DMS53 treated with DMSO at 0.1 percent for 48 hours (cell line): Measurements from ENCODE around the gene DHH.
"Not testable (repeated sequence)": the region's sequence is repeated elsewhere in the genome, so short reads cannot be mapped to it uniquely, and the experiment has no call there.

ENCODE experiments used
- DNase-seq: peaks from one replicate; lab custom pipeline; 2025; ENCODE audit not compliant: unreplicated experiment; lab: John Stamatoyannopoulos, UW

The DHH gene

DNA sequence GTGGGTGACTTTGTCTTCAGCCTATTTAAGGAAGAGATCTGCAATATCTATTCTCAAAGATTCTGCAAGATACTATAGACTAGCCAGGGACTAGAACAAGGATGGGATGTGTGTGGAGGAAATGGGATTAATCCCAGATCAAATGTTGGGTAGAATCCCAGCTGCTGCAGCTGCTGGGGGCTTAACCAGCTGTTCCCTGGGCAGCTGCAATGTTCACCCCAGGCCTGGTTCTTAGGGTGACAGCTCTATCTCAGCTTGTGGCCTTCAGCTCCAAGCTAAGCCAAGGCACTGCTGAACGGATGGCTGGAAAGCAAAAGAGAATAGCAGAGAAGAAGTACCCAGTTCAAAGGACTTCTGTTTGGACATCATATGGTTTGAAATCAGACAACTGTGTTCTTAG, 14.8 kb downstream of the DHH start:
- no peak for DNase-seq

- no peak for DNase-seq
Observed at GRCh38 chr12:49070971-49071370, 23.6 kb downstream of the DHH start.

DNA sequence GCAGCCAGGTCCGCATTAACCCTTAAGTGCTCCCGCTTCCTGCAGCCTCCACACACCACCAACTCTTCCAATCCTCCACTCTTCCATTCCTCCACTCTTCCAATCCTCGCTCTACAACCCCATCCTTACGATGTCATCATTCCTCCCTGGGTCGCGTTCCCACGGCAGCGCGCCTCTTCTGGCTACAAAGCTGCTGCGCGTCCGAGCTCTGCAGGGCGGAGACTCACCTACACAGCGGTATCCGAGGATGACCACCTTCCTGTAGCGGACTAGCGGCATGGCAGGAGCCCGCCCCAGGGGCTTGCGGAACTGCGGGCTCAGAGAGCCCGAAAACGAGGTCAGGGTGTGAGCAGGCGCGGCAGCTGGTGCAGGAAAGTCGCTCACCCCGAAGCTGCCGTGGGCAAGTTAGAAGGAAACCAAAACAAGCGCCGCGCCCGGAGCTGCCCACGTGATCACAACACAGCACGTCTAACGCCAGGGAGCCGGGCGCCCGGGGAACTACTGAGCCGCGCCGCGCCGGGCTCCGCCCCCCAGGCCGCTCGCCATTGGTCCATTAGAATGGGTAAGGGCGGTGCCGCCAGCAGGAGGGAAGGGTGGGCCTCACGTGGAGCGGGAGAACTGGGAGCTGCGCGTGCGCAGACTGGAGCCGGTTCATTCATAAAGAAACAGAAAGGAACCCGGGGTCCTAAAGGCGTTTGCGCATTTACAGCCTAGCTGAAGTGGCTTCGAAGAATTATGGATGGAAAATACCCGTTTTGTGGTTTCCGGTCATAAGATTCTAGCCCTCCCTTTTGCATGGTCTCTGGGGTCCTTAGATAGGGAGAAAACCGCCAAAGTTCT, 24.9 kb downstream of the DHH start, which contains the start of gene RHEBL1:
RHEBL1 (minus strand) TSS at position 473 of the 840 bp plus-strand sequence; CDS start at position 279, 194 bp downstream.
- peak; percentile 94 for DNase-seq

DNA sequence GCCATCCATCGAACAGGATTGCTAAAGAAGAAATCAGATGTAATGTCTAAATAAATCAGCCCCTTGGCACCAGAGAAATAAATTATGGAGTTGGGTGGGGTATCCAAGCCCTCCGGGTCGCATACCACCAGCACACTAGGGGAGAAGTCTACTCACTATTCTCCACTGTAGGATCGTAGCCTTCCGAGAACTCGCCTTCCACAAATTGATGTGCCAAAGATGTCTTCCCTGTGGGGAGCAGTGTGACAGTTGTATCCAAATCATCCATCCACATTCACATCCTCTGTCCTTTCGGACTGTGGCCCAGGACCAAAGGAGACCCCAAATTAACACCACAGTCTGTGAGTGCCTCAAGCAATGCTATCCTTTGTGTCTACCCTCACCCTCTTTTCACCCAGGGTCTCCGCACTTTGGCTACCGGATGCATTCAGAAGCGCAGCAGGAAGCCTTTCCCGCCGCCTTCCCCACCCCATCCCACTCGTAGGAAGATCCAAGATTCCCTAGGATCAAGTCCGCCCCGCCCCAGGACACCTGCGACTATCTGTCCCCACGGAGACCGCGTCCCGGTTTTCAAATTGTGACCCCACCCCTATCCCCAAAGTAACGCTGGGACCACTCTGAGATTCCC, 25.6 kb downstream of the DHH start:
- no peak for DNase-seq

- no peak for DNase-seq
Observed at GRCh38 chr12:49066120-49066519, 28.5 kb downstream of the DHH start.

GRCh38 chr12:49064767-49065152, 29.8 kb downstream of the DHH start:
- DNase-seq: no peak

GRCh38 chr12:49061916-49062315, 32.7 kb downstream of the DHH start:
- not testable (repeated sequence) for DNase-seq

DNA sequence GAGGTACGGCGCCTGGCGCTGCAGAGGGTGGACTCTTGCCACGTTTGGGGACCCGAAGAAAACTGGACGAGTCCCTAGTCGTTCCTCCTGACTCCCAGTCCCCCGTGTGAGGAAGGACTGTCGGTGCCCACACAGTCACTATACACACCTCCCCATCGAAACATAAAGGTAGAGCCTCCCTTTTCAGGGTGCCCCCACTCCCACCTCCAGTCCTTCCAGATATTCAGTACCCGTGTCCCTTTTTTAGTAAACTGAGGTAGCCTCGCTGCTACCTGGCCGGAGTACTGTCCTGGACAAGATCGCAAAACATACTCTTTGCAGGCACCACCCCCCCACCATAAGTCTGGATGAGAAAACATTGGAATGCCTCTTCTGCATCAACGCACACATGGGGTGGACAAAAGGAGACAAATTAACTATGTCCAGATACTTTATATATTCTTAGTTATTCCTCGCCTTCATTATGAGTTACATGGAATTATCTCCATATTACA, 33.4 kb downstream of the DHH start:
- DNase-seq: no peak

DNA sequence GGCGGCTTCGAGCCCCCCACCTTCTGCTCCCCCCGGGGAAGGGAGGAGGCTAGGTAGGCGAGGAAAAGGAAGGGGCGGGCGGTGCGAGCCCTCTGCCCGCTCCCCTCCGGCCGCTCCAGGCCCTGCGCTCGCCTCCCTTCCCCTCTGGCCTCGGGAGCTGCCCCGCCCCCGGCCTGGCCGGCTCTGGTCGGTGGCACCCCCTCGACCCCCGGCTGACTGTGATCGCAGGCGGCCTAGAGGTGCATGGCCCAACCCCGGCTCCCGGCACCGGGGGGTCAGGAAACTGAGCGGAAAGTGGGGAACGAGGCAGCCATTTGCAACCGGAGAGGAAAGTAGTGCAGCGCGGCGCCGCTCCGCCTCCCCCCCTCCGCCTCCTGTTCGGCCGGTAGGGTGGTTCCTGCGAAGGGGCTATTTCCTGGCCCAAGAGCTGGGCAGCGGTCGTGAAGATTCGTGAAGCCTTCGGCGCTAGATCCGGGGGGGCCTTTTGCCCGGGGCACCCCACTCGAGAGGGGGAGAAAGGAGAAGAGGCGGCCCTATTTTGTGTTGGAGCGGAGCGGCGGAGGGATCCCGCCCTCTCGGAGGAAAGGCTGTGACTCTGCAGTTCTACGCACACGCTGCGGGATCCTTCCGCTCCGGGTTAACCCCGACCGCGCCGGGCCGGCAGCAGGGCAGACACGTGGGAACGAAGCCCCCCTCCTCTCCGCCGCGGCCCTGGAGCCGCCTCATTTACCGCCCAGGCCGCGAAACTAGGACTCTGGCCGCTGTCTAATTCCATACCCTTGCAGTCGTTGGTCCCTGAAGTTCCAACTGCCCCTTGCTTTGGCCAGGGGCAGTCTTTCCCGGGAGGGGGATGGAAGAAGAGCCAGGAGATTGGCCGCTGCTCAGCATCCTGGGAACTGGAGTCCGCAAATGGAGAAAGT, 34.1 kb downstream of the DHH start, which contains the start of gene KMT2D:
KMT2D (minus strand) TSS at position 558 of the 920 bp plus-strand sequence. CDS start 5,470 bp downstream, outside the sequence.
- peak; percentile 83 for DNase-seq

DNA sequence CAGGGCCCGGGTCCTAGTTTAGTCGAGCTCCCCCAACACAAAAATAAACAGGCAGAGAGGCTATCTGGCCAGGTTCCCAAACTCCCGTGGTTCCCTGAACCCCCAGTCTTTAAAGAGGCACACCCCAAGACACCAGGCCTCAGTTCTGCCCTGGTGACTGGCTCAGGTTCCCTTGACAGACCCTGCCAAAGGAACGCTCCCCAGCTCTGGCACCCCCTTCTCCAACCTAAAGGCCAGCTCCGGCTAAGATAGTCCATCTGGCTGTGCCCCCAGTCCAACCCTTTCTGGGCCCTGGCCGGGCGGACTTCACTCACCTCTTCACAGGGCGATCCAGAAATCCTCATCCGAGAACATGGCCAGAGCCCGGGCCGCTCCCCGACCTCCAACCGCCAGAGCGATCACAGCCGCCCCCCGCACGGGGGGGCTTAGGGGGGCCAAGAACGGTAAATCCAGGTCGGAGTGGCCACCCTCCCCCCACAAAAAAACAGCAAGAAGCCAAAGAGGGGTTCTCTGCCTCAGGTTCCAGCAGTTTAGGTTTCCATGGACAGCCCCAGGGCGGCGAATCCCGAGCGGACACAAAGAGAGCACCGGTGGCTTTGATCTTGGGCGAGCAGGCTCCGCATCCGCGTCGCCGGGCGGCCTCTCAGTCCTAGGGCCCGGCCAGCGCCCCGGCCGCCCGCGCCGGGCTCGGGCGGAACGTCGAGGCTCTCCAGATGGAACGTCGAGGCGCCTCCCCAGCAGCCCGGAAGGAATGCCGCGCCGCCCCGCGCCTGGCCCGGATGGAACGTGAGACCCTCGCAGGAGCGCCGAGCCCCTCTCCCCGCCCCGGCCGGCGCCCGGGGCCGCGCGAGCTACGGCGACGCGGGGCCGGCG, 35.1 kb downstream of the DHH start:
- DNase-seq: peak; percentile 3

GRCh38 chr12:49059045-49059298, 35.6 kb downstream of the DHH start:
- DNase-seq: no peak

GRCh38 chr12:49058366-49059044, 36.1 kb downstream of the DHH start:
- DNase-seq: no peak

DNA sequence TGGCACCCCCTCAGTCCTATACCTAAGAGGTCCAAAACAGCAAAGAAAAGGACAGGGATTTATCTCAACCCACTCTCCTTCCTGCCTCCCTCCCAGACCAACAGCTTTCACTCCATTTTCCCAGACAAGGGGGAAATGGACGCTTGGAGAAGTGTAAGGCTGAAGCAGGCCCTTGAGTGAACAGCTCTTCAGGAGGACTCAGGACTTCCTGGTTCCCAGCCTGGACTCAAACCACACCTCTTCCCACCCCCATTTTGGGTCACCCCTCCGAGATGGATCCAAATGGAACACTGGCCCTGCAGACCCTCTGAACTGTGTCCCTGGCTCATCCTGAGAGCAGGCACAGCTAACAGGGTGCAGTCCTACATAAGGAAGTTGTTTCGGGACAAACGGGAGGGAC, 36.7 kb downstream of the DHH start:
- peak; percentile 31 for DNase-seq

- peak; percentile 7 for DNase-seq
Observed at GRCh38 chr12:49055978-49056754, 38.4 kb downstream of the DHH start.

- no peak for DNase-seq
Observed at GRCh38 chr12:49055092-49055491, 39.5 kb downstream of the DHH start.

- no peak for DNase-seq
Observed at GRCh38 chr12:49054524-49054923, 40.1 kb downstream of the DHH start.

DNA sequence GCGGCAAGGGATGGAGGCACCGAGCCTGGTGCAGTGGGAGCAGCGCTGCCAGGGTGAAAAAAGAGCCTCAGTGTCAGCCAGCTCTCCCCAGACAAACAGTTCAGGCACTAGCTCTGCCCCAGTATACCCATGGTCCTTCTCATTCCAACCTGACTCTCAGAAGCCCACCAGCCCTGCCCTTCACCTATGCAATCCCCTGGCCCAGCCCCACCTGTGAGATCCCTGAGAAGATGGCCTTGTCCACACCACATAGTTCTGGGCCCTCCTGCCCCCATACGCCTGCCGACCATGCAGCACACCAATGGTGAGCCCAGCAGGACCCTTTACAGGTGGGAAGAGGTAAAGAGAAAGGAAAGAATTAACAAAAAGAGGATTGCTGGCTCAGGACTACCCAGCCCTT, 40.5 kb downstream of the DHH start:
- no peak for DNase-seq

- DNase-seq: no peak
Observed at GRCh38 chr12:49052451-49053208, 42.0 kb downstream of the DHH start.
